ENCODE measurements around the gene MED29.
A peak's percentile ranks its signal among the peaks of the same experiment; 100 is the strongest.

DNA sequence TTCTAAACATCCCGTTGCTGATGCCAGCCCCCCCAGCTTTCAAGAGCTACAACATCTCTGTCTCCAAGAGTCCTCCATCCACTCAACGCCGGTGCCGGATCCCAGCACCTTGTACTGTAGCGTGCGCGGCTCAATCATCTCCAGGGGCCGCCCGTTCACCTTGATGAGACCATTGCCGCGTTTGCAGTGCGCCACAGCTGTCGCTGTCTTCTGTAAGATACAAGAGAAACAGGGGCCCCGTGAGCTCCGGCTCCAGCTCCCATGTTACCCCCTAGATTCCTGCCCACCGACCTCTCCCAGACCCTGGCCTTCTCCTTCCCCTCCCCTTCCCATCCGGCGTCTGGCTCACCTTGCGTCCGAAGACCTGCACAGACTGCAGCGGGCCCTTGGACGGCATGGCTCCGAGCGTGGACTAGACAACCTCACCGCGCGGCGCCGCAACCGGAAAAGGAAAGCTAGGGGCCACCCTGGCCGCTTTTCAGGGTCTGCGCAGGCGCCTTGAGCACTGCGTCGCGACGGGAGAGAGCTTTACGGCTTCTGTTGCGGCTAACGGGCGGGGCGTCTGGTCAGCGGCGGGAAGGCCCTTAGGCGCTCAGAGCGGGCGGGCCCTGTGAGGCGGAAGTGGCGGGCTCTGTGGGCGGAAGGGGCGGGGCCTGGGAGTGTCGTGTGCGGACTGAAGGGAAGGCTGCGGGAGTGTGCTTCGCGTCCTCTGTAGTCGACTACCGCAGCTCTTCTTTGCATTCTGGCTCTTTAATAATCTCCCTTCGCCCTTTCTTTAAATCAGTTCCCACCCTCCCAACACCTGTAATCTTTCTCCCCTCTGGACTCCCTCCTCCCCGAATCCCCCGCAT, 44.5 kb downstream of the MED29 start, which contains the start of gene RPS16:
- peak; percentile 99 for TF ChIP-seq POLR2AphosphoS5 (IDR thresholded peaks at IDR 0.05; ENCODE audit: low read depth)
- TF ChIP-seq EZH2 (IDR thresholded peaks at IDR 0.05; ENCODE audit: low read depth, unreplicated experiment) = no peak
- TF ChIP-seq, protein P1, sequence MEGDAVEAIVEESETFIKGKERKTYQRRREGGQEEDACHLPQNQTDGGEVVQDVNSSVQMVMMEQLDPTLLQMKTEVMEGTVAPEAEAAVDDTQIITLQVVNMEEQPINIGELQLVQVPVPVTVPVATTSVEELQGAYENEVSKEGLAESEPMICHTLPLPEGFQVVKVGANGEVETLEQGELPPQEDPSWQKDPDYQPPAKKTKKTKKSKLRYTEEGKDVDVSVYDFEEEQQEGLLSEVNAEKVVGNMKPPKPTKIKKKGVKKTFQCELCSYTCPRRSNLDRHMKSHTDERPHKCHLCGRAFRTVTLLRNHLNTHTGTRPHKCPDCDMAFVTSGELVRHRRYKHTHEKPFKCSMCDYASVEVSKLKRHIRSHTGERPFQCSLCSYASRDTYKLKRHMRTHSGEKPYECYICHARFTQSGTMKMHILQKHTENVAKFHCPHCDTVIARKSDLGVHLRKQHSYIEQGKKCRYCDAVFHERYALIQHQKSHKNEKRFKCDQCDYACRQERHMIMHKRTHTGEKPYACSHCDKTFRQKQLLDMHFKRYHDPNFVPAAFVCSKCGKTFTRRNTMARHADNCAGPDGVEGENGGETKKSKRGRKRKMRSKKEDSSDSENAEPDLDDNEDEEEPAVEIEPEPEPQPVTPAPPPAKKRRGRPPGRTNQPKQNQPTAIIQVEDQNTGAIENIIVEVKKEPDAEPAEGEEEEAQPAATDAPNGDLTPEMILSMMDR (conservative IDR thresholded peaks at IDR 0.05; ENCODE audit: low read depth in 2 of 2) = no peak
- TF ChIP-seq, protein P2, sequence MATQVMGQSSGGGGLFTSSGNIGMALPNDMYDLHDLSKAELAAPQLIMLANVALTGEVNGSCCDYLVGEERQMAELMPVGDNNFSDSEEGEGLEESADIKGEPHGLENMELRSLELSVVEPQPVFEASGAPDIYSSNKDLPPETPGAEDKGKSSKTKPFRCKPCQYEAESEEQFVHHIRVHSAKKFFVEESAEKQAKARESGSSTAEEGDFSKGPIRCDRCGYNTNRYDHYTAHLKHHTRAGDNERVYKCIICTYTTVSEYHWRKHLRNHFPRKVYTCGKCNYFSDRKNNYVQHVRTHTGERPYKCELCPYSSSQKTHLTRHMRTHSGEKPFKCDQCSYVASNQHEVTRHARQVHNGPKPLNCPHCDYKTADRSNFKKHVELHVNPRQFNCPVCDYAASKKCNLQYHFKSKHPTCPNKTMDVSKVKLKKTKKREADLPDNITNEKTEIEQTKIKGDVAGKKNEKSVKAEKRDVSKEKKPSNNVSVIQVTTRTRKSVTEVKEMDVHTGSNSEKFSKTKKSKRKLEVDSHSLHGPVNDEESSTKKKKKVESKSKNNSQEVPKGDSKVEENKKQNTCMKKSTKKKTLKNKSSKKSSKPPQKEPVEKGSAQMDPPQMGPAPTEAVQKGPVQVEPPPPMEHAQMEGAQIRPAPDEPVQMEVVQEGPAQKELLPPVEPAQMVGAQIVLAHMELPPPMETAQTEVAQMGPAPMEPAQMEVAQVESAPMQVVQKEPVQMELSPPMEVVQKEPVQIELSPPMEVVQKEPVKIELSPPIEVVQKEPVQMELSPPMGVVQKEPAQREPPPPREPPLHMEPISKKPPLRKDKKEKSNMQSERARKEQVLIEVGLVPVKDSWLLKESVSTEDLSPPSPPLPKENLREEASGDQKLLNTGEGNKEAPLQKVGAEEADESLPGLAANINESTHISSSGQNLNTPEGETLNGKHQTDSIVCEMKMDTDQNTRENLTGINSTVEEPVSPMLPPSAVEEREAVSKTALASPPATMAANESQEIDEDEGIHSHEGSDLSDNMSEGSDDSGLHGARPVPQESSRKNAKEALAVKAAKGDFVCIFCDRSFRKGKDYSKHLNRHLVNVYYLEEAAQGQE (IDR thresholded peaks at IDR 0.05; ENCODE audit: unreplicated experiment) = no peak
- TF ChIP-seq, protein P3, sequence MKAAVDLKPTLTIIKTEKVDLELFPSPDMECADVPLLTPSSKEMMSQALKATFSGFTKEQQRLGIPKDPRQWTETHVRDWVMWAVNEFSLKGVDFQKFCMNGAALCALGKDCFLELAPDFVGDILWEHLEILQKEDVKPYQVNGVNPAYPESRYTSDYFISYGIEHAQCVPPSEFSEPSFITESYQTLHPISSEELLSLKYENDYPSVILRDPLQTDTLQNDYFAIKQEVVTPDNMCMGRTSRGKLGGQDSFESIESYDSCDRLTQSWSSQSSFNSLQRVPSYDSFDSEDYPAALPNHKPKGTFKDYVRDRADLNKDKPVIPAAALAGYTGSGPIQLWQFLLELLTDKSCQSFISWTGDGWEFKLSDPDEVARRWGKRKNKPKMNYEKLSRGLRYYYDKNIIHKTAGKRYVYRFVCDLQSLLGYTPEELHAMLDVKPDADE (IDR thresholded peaks at IDR 0.05) = peak; percentile 93
- 0 out of 2 replicates have a peak, but pooled peaks have one; percentile 58 for TF ChIP-seq CREB1 (CRISPR knock-in tag; IDR thresholded peaks at IDR 0.05; ENCODE audit: low read depth)
- TF ChIP-seq EZH2phosphoT487 (IDR thresholded peaks at IDR 0.05; ENCODE audit: unreplicated experiment) = no peak
- TF ChIP-seq, protein P4, sequence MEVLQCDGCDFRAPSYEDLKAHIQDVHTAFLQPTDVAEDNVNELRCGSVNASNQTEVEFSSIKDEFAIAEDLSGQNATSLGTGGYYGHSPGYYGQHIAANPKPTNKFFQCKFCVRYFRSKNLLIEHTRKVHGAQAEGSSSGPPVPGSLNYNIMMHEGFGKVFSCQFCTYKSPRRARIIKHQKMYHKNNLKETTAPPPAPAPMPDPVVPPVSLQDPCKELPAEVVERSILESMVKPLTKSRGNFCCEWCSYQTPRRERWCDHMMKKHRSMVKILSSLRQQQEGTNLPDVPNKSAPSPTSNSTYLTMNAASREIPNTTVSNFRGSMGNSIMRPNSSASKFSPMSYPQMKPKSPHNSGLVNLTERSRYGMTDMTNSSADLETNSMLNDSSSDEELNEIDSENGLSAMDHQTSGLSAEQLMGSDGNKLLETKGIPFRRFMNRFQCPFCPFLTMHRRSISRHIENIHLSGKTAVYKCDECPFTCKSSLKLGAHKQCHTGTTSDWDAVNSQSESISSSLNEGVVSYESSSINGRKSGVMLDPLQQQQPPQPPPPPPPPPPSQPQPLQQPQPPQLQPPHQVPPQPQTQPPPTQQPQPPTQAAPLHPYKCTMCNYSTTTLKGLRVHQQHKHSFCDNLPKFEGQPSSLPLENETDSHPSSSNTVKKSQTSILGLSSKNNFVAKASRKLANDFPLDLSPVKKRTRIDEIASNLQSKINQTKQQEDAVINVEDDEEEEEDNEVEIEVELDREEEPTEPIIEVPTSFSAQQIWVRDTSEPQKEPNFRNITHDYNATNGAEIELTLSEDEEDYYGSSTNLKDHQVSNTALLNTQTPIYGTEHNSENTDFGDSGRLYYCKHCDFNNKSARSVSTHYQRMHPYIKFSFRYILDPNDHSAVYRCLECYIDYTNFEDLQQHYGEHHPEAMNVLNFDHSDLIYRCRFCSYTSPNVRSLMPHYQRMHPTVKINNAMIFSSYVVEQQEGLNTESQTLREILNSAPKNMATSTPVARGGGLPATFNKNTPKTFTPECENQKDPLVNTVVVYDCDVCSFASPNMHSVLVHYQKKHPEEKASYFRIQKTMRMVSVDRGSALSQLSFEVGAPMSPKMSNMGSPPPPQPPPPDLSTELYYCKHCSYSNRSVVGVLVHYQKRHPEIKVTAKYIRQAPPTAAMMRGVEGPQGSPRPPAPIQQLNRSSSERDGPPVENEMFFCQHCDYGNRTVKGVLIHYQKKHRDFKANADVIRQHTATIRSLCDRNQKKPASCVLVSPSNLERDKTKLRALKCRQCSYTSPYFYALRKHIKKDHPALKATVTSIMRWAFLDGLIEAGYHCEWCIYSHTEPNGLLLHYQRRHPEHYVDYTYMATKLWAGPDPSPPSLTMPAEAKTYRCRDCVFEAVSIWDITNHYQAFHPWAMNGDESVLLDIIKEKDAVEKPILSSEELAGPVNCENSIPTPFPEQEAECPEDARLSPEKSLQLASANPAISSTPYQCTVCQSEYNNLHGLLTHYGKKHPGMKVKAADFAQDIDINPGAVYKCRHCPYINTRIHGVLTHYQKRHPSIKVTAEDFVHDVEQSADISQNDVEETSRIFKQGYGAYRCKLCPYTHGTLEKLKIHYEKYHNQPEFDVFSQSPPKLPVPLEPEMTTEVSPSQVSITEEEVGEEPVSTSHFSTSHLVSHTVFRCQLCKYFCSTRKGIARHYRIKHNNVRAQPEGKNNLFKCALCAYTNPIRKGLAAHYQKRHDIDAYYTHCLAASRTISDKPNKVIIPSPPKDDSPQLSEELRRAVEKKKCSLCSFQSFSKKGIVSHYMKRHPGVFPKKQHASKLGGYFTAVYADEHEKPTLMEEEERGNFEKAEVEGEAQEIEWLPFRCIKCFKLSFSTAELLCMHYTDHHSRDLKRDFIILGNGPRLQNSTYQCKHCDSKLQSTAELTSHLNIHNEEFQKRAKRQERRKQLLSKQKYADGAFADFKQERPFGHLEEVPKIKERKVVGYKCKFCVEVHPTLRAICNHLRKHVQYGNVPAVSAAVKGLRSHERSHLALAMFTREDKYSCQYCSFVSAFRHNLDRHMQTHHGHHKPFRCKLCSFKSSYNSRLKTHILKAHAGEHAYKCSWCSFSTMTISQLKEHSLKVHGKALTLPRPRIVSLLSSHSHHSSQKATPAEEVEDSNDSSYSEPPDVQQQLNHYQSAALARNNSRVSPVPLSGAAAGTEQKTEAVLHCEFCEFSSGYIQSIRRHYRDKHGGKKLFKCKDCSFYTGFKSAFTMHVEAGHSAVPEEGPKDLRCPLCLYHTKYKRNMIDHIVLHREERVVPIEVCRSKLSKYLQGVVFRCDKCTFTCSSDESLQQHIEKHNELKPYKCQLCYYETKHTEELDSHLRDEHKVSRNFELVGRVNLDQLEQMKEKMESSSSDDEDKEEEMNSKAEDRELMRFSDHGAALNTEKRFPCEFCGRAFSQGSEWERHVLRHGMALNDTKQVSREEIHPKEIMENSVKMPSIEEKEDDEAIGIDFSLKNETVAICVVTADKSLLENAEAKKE (CRISPR knock-in tag; IDR thresholded peaks at IDR 0.05) = no peak
- no peak for TF ChIP-seq NANOG (IDR thresholded peaks at IDR 0.05; ENCODE audit: borderline replicate concordance)
- no peak for TF ChIP-seq JUNB (IDR thresholded peaks at IDR 0.05; ENCODE audit: unreplicated experiment)
